ENCODE results near the gene RIPOR3. TPM values are rescaled to one million over a fixed set of nuclear protein-coding genes. Genes with fewer than 3 reads are reported as not detected.

The RIPOR3 gene
- total RNA-seq, 1 donor, result 0.42 TPM

GRCh38 chr20:50596694-50597021 lies 94.7 kb downstream of the RIPOR3 start:
- Histone ChIP-seq H3K4me1 (ENCODE audit: insufficient read depth, low read length) (no peaks in the 10 kb centered on the region), H3K4me3 (ENCODE audit: low read length) (no peak overlapping the region), H3K9me3 (ENCODE audit: low read depth, low read length) (no peaks in the 10 kb centered on the region), H3K27me3 (ENCODE audit: insufficient read depth, low read length) (no peaks in the 10 kb centered on the region)

GRCh38 chr20:50595988-50596693 lies 95.2 kb downstream of the RIPOR3 start:
- H3K27me3 ChIP-seq (ENCODE audit: insufficient read depth, low read length), result no peaks in the 10 kb centered on the region
- no peak overlapping the region for H3K4me3 ChIP-seq (ENCODE audit: low read length)
- H3K9me3 ChIP-seq (ENCODE audit: low read depth, low read length), result no peaks in the 10 kb centered on the region
- no peaks in the 10 kb centered on the region for H3K4me1 ChIP-seq (ENCODE audit: insufficient read depth, low read length)

GRCh38 chr20:50595433-50595895 lies 95.9 kb downstream of the RIPOR3 start:
- H3K4me3 ChIP-seq (ENCODE audit: low read length), result no peak overlapping the region
- H3K27me3 ChIP-seq (ENCODE audit: insufficient read depth, low read length), result no peaks in the 10 kb centered on the region
- H3K4me1 ChIP-seq (ENCODE audit: insufficient read depth, low read length), result no peaks in the 10 kb centered on the region
- H3K9me3 ChIP-seq (ENCODE audit: low read depth, low read length), result no peaks in the 10 kb centered on the region

GRCh38 chr20:50594591-50595432 lies 96.5 kb downstream of the RIPOR3 start:
- Histone ChIP-seq H3K9me3 (ENCODE audit: low read depth, low read length) (no peaks in the 10 kb centered on the region), H3K27me3 (ENCODE audit: insufficient read depth, low read length) (no peaks in the 10 kb centered on the region), H3K4me3 (ENCODE audit: low read length) (no peak overlapping the region), H3K4me1 (ENCODE audit: insufficient read depth, low read length) (no peaks in the 10 kb centered on the region)

- Histone ChIP-seq H3K9me3 (ENCODE audit: low read depth, low read length) (no peaks in the 10 kb centered on the region), H3K4me1 (ENCODE audit: insufficient read depth, low read length) (no peaks in the 10 kb centered on the region), H3K27me3 (ENCODE audit: insufficient read depth, low read length) (no peaks in the 10 kb centered on the region), H3K4me3 (ENCODE audit: low read length) (no peak overlapping the region)
These were observed 97.1 kb downstream of the RIPOR3 start for GRCh38 chr20:50594231-50594590.

GRCh38 chr20:50593005-50593335 lies 98.4 kb downstream of the RIPOR3 start:
- no peaks in the 10 kb centered on the region for H3K9me3 ChIP-seq (ENCODE audit: low read depth, low read length)
- no peaks in the 10 kb centered on the region for H3K4me1 ChIP-seq (ENCODE audit: insufficient read depth, low read length)
- H3K27me3 ChIP-seq (ENCODE audit: insufficient read depth, low read length), result no peaks in the 10 kb centered on the region
- no peak overlapping the region for H3K4me3 ChIP-seq (ENCODE audit: low read length)

GRCh38 chr20:50592282-50593004 lies 98.9 kb downstream of the RIPOR3 start:
- H3K4me3 ChIP-seq (ENCODE audit: low read length), result no peak overlapping the region
- H3K9me3 ChIP-seq (ENCODE audit: low read depth, low read length), result no peaks in the 10 kb centered on the region
- H3K27me3 ChIP-seq (ENCODE audit: insufficient read depth, low read length), result no peaks in the 10 kb centered on the region
- no peaks in the 10 kb centered on the region for H3K4me1 ChIP-seq (ENCODE audit: insufficient read depth, low read length)

GRCh38 chr20:50591233-50591852 lies 100.0 kb downstream of the RIPOR3 start:
- Histone ChIP-seq H3K4me3 (ENCODE audit: low read length) (no peak overlapping the region), H3K9me3 (ENCODE audit: low read depth, low read length) (no peaks in the 10 kb centered on the region), H3K27me3 (ENCODE audit: insufficient read depth, low read length) (no peaks in the 10 kb centered on the region), H3K4me1 (ENCODE audit: insufficient read depth, low read length) (no peaks in the 10 kb centered on the region)

GRCh38 chr20:50590348-50590664 lies 101.0 kb downstream of the RIPOR3 start:
- H3K4me3 ChIP-seq (ENCODE audit: low read length), result no peak overlapping the region
- H3K27me3 ChIP-seq (ENCODE audit: insufficient read depth, low read length), result no peaks in the 10 kb centered on the region
- no peaks in the 10 kb centered on the region for H3K9me3 ChIP-seq (ENCODE audit: low read depth, low read length)
- no peaks in the 10 kb centered on the region for H3K4me1 ChIP-seq (ENCODE audit: insufficient read depth, low read length)

- no peaks in the 10 kb centered on the region for H3K9me3 ChIP-seq (ENCODE audit: low read depth, low read length)
- no peak overlapping the region for H3K4me3 ChIP-seq (ENCODE audit: low read length)
- no peaks in the 10 kb centered on the region for H3K4me1 ChIP-seq (ENCODE audit: insufficient read depth, low read length)
- H3K27me3 ChIP-seq (ENCODE audit: insufficient read depth, low read length), result no peaks in the 10 kb centered on the region
These were observed 101.6 kb downstream of the RIPOR3 start for GRCh38 chr20:50589548-50590347.

GRCh38 chr20:50588034-50588736 lies 103.2 kb downstream of the RIPOR3 start:
- Histone ChIP-seq H3K27me3 (ENCODE audit: insufficient read depth, low read length) (no peaks in the 10 kb centered on the region), H3K4me1 (ENCODE audit: insufficient read depth, low read length) (no peaks in the 10 kb centered on the region), H3K9me3 (ENCODE audit: low read depth, low read length) (no peaks in the 10 kb centered on the region), H3K4me3 (ENCODE audit: low read length) (no peak overlapping the region)

- Histone ChIP-seq H3K27me3 (ENCODE audit: insufficient read depth, low read length) (no peaks in the 10 kb centered on the region), H3K9me3 (ENCODE audit: low read depth, low read length) (no peaks in the 10 kb centered on the region), H3K4me1 (ENCODE audit: insufficient read depth, low read length) (peaks cover 5% of the 10 kb centered on the region), H3K4me3 (ENCODE audit: low read length) (no peak overlapping the region)
These were observed 103.9 kb downstream of the RIPOR3 start for GRCh38 chr20:50587291-50587961.

- Histone ChIP-seq H3K4me3 (ENCODE audit: low read length) (no peak overlapping the region), H3K9me3 (ENCODE audit: low read depth, low read length) (no peaks in the 10 kb centered on the region), H3K27me3 (ENCODE audit: insufficient read depth, low read length) (no peaks in the 10 kb centered on the region), H3K4me1 (ENCODE audit: insufficient read depth, low read length) (peaks cover 5% of the 10 kb centered on the region)
These were observed 104.7 kb downstream of the RIPOR3 start for GRCh38 chr20:50586531-50587232.
